ENCODE data around the gene NOX5. TPM values are rescaled to one million over a fixed set of nuclear protein-coding genes. Genes with fewer than 3 reads are reported as not detected.

NOX5 gene
- total RNA-seq, 1 donor from 2014 or later: 0.74 TPM

DNA sequence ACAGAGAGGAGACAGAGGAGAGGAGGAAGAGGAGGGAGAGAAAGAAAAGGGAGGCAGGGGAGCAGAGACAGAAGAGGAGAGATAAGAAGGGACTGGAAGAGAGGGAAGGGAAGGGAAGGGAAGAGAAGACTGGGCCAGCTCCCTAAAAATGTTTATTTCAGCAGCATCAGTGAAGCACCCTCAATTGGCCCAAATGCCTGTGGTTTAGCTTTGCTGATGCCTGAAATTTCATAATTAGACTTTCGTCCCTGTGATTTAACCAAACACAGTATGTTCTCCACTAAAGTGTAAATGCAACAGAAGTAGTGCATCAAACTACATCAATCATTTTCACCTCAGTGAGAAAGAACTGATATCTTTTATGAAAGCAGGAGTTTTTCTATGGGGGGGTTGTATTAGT lies 55.9 kb downstream of the NOX5 start:
- H3K4me3 ChIP-seq: no peak overlapping the region
- H3K36me3 ChIP-seq: no peaks in the 10 kb centered on the region
- H3K27me3 ChIP-seq: no peaks in the 10 kb centered on the region
- H3K27ac ChIP-seq: no peak overlapping the region
- intact Hi-C loops (cut with DNase I): no loop called here
- TF ChIP-seq, protein P1, sequence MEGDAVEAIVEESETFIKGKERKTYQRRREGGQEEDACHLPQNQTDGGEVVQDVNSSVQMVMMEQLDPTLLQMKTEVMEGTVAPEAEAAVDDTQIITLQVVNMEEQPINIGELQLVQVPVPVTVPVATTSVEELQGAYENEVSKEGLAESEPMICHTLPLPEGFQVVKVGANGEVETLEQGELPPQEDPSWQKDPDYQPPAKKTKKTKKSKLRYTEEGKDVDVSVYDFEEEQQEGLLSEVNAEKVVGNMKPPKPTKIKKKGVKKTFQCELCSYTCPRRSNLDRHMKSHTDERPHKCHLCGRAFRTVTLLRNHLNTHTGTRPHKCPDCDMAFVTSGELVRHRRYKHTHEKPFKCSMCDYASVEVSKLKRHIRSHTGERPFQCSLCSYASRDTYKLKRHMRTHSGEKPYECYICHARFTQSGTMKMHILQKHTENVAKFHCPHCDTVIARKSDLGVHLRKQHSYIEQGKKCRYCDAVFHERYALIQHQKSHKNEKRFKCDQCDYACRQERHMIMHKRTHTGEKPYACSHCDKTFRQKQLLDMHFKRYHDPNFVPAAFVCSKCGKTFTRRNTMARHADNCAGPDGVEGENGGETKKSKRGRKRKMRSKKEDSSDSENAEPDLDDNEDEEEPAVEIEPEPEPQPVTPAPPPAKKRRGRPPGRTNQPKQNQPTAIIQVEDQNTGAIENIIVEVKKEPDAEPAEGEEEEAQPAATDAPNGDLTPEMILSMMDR (IDR thresholded peaks at IDR 0.05): no peak
- TF ChIP-seq POLR2AphosphoS5 (IDR thresholded peaks at IDR 0.05; ENCODE audit: insufficient read depth in 1 of 2, low read depth in 1 of 2) (no peak), POLR2A (IDR thresholded peaks at IDR 0.05) (no peak)
- H3K4me1 ChIP-seq: peaks cover 16% of the 10 kb centered on the region
- DNase-seq (ENCODE audit: extremely low spot score in 2 of 2): no peak
- H3K9me3 ChIP-seq: no peaks in the 10 kb centered on the region

DNA sequence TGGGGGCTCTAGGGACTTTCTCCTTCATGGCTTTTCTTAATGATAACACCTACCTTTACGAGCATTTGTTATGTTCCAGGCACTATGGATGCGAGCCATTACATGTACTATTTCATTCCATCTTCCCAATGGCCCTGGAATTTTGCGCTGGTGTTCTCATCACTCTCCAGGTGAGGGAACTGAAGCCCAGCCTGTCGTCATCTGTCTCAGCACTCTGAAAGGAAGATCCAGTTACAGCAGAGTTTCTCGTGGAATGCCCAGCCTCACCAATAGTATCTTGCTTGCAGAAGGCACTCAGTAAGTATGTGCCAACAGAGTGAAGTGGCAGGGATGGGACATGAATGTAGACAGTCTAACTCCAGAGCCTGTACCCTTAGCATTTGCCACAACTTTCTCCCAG lies 56.8 kb downstream of the NOX5 start:
- peaks cover 16% of the 10 kb centered on the region for H3K4me1 ChIP-seq
- no peak overlapping the region for H3K27ac ChIP-seq
- no peak for TF ChIP-seq POLR2A (IDR thresholded peaks at IDR 0.05)
- TF ChIP-seq POLR2AphosphoS5 (IDR thresholded peaks at IDR 0.05; ENCODE audit: insufficient read depth in 1 of 2, low read depth in 1 of 2): no peak
- TF ChIP-seq, protein P1 (IDR thresholded peaks at IDR 0.05): no peak
- no peaks in the 10 kb centered on the region for H3K36me3 ChIP-seq
- intact Hi-C loops (cut with DNase I): no loop called here
- H3K9me3 ChIP-seq: no peaks in the 10 kb centered on the region
- DNase-seq (ENCODE audit: extremely low spot score in 2 of 2): no peak
- H3K4me3 ChIP-seq: no peak overlapping the region
- no peaks in the 10 kb centered on the region for H3K27me3 ChIP-seq

DNA sequence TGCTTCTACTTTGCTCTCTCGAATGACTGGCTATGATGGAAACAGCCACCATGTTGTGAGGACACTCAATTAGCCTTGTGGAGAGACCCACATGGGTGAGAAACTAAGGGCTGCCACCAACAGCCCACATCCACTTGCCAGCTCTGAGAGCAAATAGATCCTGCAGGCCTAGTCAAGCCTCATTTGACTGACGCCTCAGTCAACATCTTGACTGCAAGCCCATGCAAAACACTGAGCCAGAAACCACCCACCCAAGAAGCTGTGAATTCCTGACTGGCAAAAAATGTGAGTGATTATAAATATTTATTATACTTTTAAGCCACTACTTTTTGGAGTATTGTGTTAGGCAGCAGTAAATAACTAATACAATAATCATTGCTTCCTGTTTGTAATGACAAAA lies 58.4 kb downstream of the NOX5 start:
- Histone ChIP-seq H3K27me3 (no peaks in the 10 kb centered on the region), H3K36me3 (no peaks in the 10 kb centered on the region), H3K4me1 (peaks cover 16% of the 10 kb centered on the region), H3K27ac (no peak overlapping the region), H3K9me3 (no peaks in the 10 kb centered on the region), H3K4me3 (no peak overlapping the region)
- no peak for DNase-seq (ENCODE audit: extremely low spot score in 2 of 2)
- intact Hi-C loops (cut with DNase I): no loop called here
- TF ChIP-seq POLR2AphosphoS5 (IDR thresholded peaks at IDR 0.05; ENCODE audit: insufficient read depth in 1 of 2, low read depth in 1 of 2) (no peak), POLR2A (IDR thresholded peaks at IDR 0.05) (no peak)

DNA sequence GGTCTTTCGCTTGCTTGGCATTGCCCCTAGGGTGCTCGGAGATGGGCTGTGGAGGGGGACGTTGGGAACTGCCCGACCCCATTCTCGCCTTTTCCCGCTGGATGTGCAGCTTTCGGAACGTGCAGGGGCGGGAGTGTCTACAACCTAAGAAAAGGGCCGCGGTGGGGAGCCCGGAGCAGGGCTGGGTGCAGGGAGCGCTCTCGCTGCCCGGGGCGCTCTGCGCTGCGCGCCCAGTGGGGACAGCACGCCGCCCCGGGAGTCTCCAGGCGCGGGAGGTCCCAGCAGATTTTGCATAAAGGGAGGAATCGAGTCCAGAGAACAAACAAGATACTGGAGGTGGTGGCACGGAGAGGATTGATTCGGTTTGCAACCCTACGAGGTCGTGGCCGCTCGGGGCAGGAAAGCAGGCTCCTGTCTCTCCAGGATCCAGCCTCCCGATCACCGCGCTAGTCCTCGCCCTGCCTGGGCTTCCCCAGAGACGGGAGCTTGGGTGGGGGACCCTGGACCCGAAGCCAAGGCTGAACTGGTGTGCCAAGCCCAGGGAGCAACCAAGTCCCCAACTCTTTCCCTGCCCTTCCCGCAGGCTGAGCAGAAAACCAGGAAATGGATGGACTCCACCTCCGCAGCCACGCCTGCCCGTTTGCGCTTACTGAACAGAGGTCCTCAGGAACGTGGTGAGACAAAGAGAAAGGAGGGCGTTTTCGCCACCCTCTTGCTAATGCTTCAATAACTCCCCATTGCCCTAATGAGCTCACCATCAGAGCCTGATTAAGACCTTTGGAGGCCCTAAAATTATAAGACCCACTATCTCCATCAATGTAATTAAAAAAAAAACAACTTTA lies 59.7 kb downstream of the NOX5 start:
- H3K9me3 ChIP-seq: no peaks in the 10 kb centered on the region
- no peaks in the 10 kb centered on the region for H3K27me3 ChIP-seq
- intact Hi-C loops (cut with DNase I): no loop called here
- TF ChIP-seq POLR2A (IDR thresholded peaks at IDR 0.05) (no peak), POLR2AphosphoS5 (IDR thresholded peaks at IDR 0.05; ENCODE audit: insufficient read depth in 1 of 2, low read depth in 1 of 2) (peak in 1 of 2 donors; percentile 31)
- TF ChIP-seq, protein P1 (IDR thresholded peaks at IDR 0.05): no peak
- no peak for DNase-seq (ENCODE audit: extremely low spot score in 2 of 2)
- H3K4me3 ChIP-seq: peak overlapping the region; percentile 46 to 55
- no peaks in the 10 kb centered on the region for H3K36me3 ChIP-seq
- peaks cover 16% of the 10 kb centered on the region for H3K4me1 ChIP-seq
- H3K27ac ChIP-seq: peak overlapping the region; percentile 47

DNA sequence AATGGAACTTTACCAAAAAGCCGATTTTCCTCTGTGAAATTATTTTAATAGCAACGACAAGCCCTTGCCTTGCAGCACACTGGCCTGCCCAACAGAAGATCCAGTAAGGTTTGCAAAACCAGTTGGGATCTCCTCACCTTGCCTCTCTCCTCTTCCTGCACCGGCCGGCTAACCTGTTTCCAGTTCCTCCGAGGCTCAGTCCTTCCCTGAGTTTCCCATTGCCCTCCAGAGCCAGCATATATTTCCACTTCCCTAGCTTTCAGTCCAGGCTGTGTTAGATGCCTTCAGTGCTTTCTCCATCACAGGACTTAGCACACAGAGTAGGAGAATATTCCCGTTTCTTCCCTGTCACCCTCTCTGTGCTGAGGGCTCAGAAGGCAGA lies 60.3 kb downstream of the NOX5 start:
- Histone ChIP-seq H3K4me3 (peak overlapping the region; percentile 46 to 55), H3K27me3 (no peaks in the 10 kb centered on the region), H3K27ac (no peak overlapping the region), H3K36me3 (no peaks in the 10 kb centered on the region), H3K9me3 (no peaks in the 10 kb centered on the region), H3K4me1 (peaks cover 16% of the 10 kb centered on the region)
- TF ChIP-seq POLR2A (IDR thresholded peaks at IDR 0.05) (no peak), POLR2AphosphoS5 (IDR thresholded peaks at IDR 0.05; ENCODE audit: insufficient read depth in 1 of 2, low read depth in 1 of 2) (no peak)
- TF ChIP-seq, protein P1 (IDR thresholded peaks at IDR 0.05): no peak
- DNase-seq (ENCODE audit: extremely low spot score in 2 of 2): no peak
- intact Hi-C loops (cut with DNase I): no loop called here

All from vagina (tissue), 2 donors.